IMR-90 (cell line): ENCODE results near the gene CAST. TPM values are rescaled to one million over a fixed set of nuclear protein-coding genes. Genes with fewer than 3 reads are reported as not detected.

Source experiments
- ATAC-seq: fragments of 200-7000 bp; cut with Tn5 transposase; 2 replicates; pipeline ENCODE4 v1.9.1; 2020; ENCODE audit warnings: low read depth, mild to moderate bottlenecking, moderate library complexity
- BruUV-seq: library from RNA; stranded (reverse); fragments of 400-500 nt; replicated peaks from 2 replicates; lab custom pipeline; 2021; lab: Mats Ljungman, UMichigan
- CTCF ChIA-PET: fragments of 300-600 bp; formaldehyde crosslinking; extraction: SDS; loops from one replicate; lab custom pipeline; 2021; ENCODE audit warnings: antibody characterized with exemption; lab: Yijun Ruan, JAX
- POLR2A ChIA-PET: fragments of 300-600 bp; sonication (Branson Sonifier 250); formaldehyde crosslinking; loops from one replicate; lab custom pipeline; 2022; ENCODE audit warnings: antibody characterized with exemption; ENCODE audit not compliant: unreplicated experiment; lab: Charles Lee
- DNase-seq: peaks from one replicate; pipeline ENCODE4 v3.0.0; 2013
- H2AFZ ChIP-seq: replicated peaks from 2 replicates; pipeline ENCODE3; 2013; ENCODE audit warnings: low read length, mild to moderate bottlenecking; ENCODE audit not compliant: poor library complexity
- H2AK5ac ChIP-seq: 2 replicates; pipeline ENCODE4 v1.6.1; 2013; ENCODE audit warnings: low read depth, low read length, inconsistent platforms
- H2AK9ac ChIP-seq: replicated peaks from 2 replicates; pipeline ENCODE3; 2013; ENCODE audit warnings: mild to moderate bottlenecking, low read depth, low read length, moderate library complexity; ENCODE audit not compliant: poor library complexity
- H2BK120ac ChIP-seq: 2 replicates; pipeline ENCODE4 v1.6.1; 2013; ENCODE audit warnings: low read depth, low read length, inconsistent platforms
- H2BK15ac ChIP-seq: 3 replicates; pipeline ENCODE4 v1.6.1; 2013; ENCODE audit warnings: low read depth, low read length, inconsistent platforms
- H2BK20ac ChIP-seq: 2 replicates; pipeline ENCODE4 v1.6.1; 2013; ENCODE audit warnings: low read depth, mild to moderate bottlenecking, inconsistent platforms, low read length, moderate library complexity
- H2BK5ac ChIP-seq: 2 replicates; pipeline ENCODE4 v1.6.1; 2013; ENCODE audit warnings: mild to moderate bottlenecking, low read depth, low read length, inconsistent platforms; ENCODE audit not compliant: poor library complexity, severe bottlenecking
- H3K14ac ChIP-seq: replicated peaks from 2 replicates; pipeline ENCODE4 v1.6.1; 2013; ENCODE audit warnings: low read depth, low read length, inconsistent platforms
- H3K18ac ChIP-seq: 2 replicates; pipeline ENCODE4 v1.6.1; 2013; ENCODE audit warnings: low read depth, low read length, control low read depth
- H3K23ac ChIP-seq: 2 replicates; pipeline ENCODE4 v1.6.1; 2013; ENCODE audit warnings: low read depth, low read length, inconsistent platforms
- H3K27ac ChIP-seq: 2 replicates; pipeline ENCODE4 v1.5.1; 2013; ENCODE audit warnings: mild to moderate bottlenecking, control low read depth, low read length; ENCODE audit not compliant: insufficient read depth
- H3K27me3 ChIP-seq: 2 replicates; pipeline ENCODE4 v1.6.1; 2013; ENCODE audit warnings: low read length; ENCODE audit not compliant: control insufficient read depth, insufficient read depth
- H3K36me3 ChIP-seq: 2 replicates; pipeline ENCODE4 v1.6.1; 2013; ENCODE audit warnings: low read length, mixed read lengths; ENCODE audit not compliant: control insufficient read depth, insufficient read depth
- H3K4ac ChIP-seq: 2 replicates; pipeline ENCODE4 v1.6.1; 2013; ENCODE audit warnings: low read depth, low read length, inconsistent platforms
- H3K4me1 ChIP-seq: 2 replicates; pipeline ENCODE4 v1.6.1; 2013; ENCODE audit warnings: low read length, mixed read lengths; ENCODE audit not compliant: control insufficient read depth, insufficient read depth
- H3K4me2 ChIP-seq: 2 replicates; pipeline ENCODE4 v1.6.1; 2013; ENCODE audit warnings: low read depth, mild to moderate bottlenecking, control low read depth, low read length, moderate library complexity
- H3K4me3 ChIP-seq: 2 replicates; pipeline ENCODE4 v1.5.1; 2013; ENCODE audit warnings: low read depth, mild to moderate bottlenecking, control low read depth, low read length, moderate library complexity; ENCODE audit not compliant: insufficient read depth
- H3K56ac ChIP-seq: 2 replicates; pipeline ENCODE4 v1.6.1; 2013; ENCODE audit warnings: low read length, inconsistent platforms; ENCODE audit not compliant: insufficient read depth; ENCODE audit errors: extremely low read depth
- H3K79me1 ChIP-seq, 2 experiments: 2 replicates each; pipeline ENCODE4 v1.6.1; 2013; ENCODE audit warnings: low read length in 2 of 2, inconsistent platforms in 1 of 2, low read depth in 1 of 2
- H3K9ac ChIP-seq: 2 replicates; pipeline ENCODE4 v1.6.1; 2013; ENCODE audit warnings: low read depth, low read length, control low read depth
- H3K9me1 ChIP-seq: 2 replicates; pipeline ENCODE4 v1.6.1; 2013; ENCODE audit warnings: low read length, inconsistent platforms; ENCODE audit not compliant: insufficient read depth
- H3K9me3 ChIP-seq: 2 replicates; pipeline ENCODE4 v1.6.1; 2013; ENCODE audit warnings: low read length; ENCODE audit not compliant: control insufficient read depth, insufficient read depth
- H4K20me1 ChIP-seq: 2 replicates; pipeline ENCODE4 v1.6.1; 2013; ENCODE audit warnings: low read length, inconsistent platforms; ENCODE audit not compliant: insufficient read depth
- H4K5ac ChIP-seq: 2 replicates; pipeline ENCODE4 v1.6.1; 2013; ENCODE audit warnings: mild to moderate bottlenecking, low read depth, low read length, control low read depth
- H4K8ac ChIP-seq, 2 experiments: 2 replicates each; pipeline ENCODE4 v1.6.1; 2013; ENCODE audit warnings: low read depth in 2 of 2, low read length in 2 of 2, control low read depth in 1 of 2, inconsistent platforms in 1 of 2
- H4K91ac ChIP-seq: 2 replicates; pipeline ENCODE4 v1.6.1; 2013; ENCODE audit warnings: low read depth, low read length, inconsistent platforms; ENCODE audit not compliant: insufficient read depth
- BHLHE40 ChIP-seq: fragments of 150-350 bp; IDR thresholded peaks from 2 replicates; pipeline ENCODE4 v1.6.1; 2016; ENCODE audit warnings: mild to moderate bottlenecking, low read depth, low read length
- CEBPB ChIP-seq: IDR thresholded peaks from 2 replicates; pipeline ENCODE4 v1.6.1; 2012; ENCODE audit warnings: low read depth, low read length, improper control_type of control experiment
- CHD1 ChIP-seq: IDR thresholded peaks from 2 replicates; pipeline ENCODE4 v1.6.1; 2012; ENCODE audit warnings: low read depth, low read length, improper control_type of control experiment
- ELK1 ChIP-seq: fragments of 150-350 bp; IDR thresholded peaks from 2 replicates; pipeline ENCODE4 v1.6.1; 2016; ENCODE audit warnings: low read depth, mild to moderate bottlenecking, low read length, moderate library complexity, borderline replicate concordance
- FOS ChIP-seq: fragments of 150-350 bp; IDR thresholded peaks from 2 replicates; pipeline ENCODE4 v1.6.1; 2016; ENCODE audit warnings: low read depth, low read length
- MAFK ChIP-seq: IDR thresholded peaks from 2 replicates; pipeline ENCODE4 v1.6.1; 2012; ENCODE audit warnings: low read depth, low read length, improper control_type of control experiment
- MAZ ChIP-seq: IDR thresholded peaks from 2 replicates; pipeline ENCODE4 v1.6.1; 2012; ENCODE audit warnings: low read depth, mild to moderate bottlenecking, low read length, improper control_type of control experiment, moderate library complexity, borderline replicate concordance
- MXI1 ChIP-seq: IDR thresholded peaks from 2 replicates; pipeline ENCODE4 v1.6.1; 2012; ENCODE audit warnings: low read depth, mild to moderate bottlenecking, low read length, moderate library complexity, borderline replicate concordance
- NFE2L2 ChIP-seq: fragments of 150-350 bp; IDR thresholded peaks from 2 replicates; pipeline ENCODE4 v1.6.1; 2016; ENCODE audit warnings: low read depth, mild to moderate bottlenecking, low read length
- POLR2A ChIP-seq: IDR thresholded peaks from 2 replicates; pipeline ENCODE4 v1.6.1; 2012; ENCODE audit warnings: mild to moderate bottlenecking, low read depth, low read length
- RAD21 ChIP-seq: IDR thresholded peaks from 2 replicates; pipeline ENCODE4 v1.6.1; 2012; ENCODE audit warnings: low read length, improper control_type of control experiment
- RCOR1 ChIP-seq: IDR thresholded peaks from 2 replicates; pipeline ENCODE4 v1.6.1; 2012; ENCODE audit warnings: mild to moderate bottlenecking, low read length, improper control_type of control experiment; ENCODE audit not compliant: insufficient replicate concordance
- RFX5 ChIP-seq: IDR thresholded peaks from 2 replicates; pipeline ENCODE4 v1.8.0; 2012; ENCODE audit warnings: low read depth, mild to moderate bottlenecking, low read length, moderate library complexity
- SMC3 ChIP-seq: fragments of 150-350 bp; IDR thresholded peaks from 2 replicates; pipeline ENCODE4 v1.6.1; 2016; ENCODE audit warnings: low read depth, mild to moderate bottlenecking, antibody characterized with exemption, low read length, moderate library complexity
- WGBS, 2 experiments: methylation state at CpG; one replicate each; pipeline versions ENCODE4 v1.1.5 to v1.1.7; 2013; ENCODE audit warnings: missing lambda C conversion rate in 2 of 2; ENCODE audit not compliant: insufficient read length in 1 of 2; ENCODE audit errors: extremely low coverage in 2 of 2; 5-methylcytosine and 5-hydroxymethylcytosine counted together
- dilution Hi-C: fragments of 300-500 bp; cut with HindIII; formaldehyde crosslinking; loops from one replicate; pipeline ENCODE4 v1.14.3; 2018; ENCODE audit warnings: low sequenced_read_pairs; ENCODE audit not compliant: unreplicated experiment
- in situ Hi-C: fragments of 300-500 bp; cut with MboI; formaldehyde crosslinking; loops from 3 replicates; pipeline ENCODE4 v1.14.3; 2019; ENCODE audit warnings: low sequenced_read_pairs, inconsistent platforms, mixed read lengths
- intact Hi-C: fragments of 100-400 bp; cut with micrococcal nuclease; formaldehyde crosslinking; loops from 2 replicates; pipeline ENCODE4 v1.10.0; 2022
- polyA plus RNA-seq, 3 experiments: library from polyadenylated mRNA; depleted of rRNA; stranded (reverse); fragments of >200 nt; gene quantifications; 2 replicates each; pipeline ENCODE4 v1.2.3, GENCODE V29; 2012; ENCODE audit warnings: low replicate concordance in 1 of 3
- total RNA-seq: library from RNA; depleted of rRNA; stranded (reverse); fragments of >200 nt; gene quantifications from 2 replicates; pipeline ENCODE4 v1.2.3, GENCODE V29; 2012

The CAST gene
- total and polyA plus RNA-seq, 2 of the 4 experiments (the other 2 are of a cell fraction), result 91.3 to 128 TPM

DNA sequence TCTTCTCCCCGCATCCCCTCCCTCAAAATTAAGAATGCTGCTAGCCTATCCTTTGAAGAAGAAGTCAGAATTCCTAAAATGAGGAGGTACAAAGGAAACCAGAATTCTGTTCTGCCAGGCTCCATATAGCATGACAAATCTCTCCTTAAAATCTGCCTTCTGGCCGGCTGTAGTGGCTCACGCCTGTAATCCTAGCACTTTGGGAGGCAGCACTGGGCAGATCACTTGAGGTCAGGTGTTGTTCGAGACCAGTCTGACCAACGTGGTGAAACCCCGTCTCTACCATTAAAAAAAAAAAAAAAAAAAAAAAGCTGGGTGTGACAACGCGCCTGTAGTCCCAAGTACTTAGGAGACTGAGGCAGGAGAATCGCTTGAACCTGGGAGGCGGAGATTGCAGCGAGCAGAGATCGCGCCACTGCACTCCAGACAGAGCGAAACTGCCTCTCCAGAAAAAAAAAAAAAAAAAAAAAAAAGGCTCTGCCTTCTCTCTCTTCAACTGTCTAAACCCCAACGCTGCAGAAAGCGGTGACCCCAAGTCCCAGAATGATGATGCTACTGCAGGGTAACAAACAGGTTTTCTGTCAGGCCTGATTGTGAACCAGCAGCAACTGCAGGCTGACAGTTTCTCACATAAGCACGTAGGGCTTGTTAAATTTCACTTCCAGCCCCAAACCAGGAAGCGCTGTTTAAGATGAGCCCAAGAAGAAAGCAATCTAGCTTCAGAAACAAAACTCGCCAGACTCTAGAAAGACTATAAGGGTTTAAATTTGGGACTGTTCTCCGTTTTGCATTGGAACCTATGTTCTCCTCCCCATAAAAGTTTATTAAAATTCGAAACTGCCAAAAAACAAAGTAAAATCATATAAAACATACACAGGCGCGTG is 963 bp upstream of the CAST start:
- peak overlapping the region; percentile 82 for H4K5ac ChIP-seq
- H2AK9ac ChIP-seq, result peak overlapping the region; percentile 99
- H2BK20ac ChIP-seq, result peak overlapping the region; percentile 64
- peaks cover 3% of the 10 kb centered on the region for H3K9me1 ChIP-seq
- ATAC-seq (no peak), DNase-seq (peak; percentile 61)
- H2BK5ac ChIP-seq, result peak overlapping the region; percentile 89
- H3K79me1 ChIP-seq, result peaks cover 11 to 35% of the 10 kb centered on the region in 2 experiments
- peak overlapping the region; percentile 76 for H3K56ac ChIP-seq
- intact Hi-C loops, result loop anchor here (5.0 to 10.0 kb wide), 3 partner anchors 34 to 706 kb away; no protein-coding TSS in a partner anchor
- H4K91ac ChIP-seq, result peak overlapping the region; percentile 88
- no peaks in the 10 kb centered on the region for H3K9me3 ChIP-seq
- peak overlapping the region; percentile 53; the same call in 2 of the 3 replicates for H2BK15ac ChIP-seq
- in situ Hi-C loops, result no loop called here
- no peak for TF ChIP-seq RAD21
- TF ChIP-seq NFE2L2, result no peak
- no peak for TF ChIP-seq MAFK
- no peak for TF ChIP-seq MXI1
- TF ChIP-seq CHD1, result no peak
- TF ChIP-seq ELK1, result no peak
- no peak for TF ChIP-seq RCOR1
- TF ChIP-seq RFX5, result no peak
- no peak for TF ChIP-seq POLR2A
- TF ChIP-seq FOS, result no peak
- TF ChIP-seq SMC3, result no peak
- no peak for TF ChIP-seq MAZ
- no peak for TF ChIP-seq CEBPB
- TF ChIP-seq BHLHE40, result no peak
- H3K27me3 ChIP-seq, result no peaks in the 10 kb centered on the region
- H4K8ac ChIP-seq, result peak overlapping the region; percentile 84 to 97
- peak overlapping the region; percentile 75 for H3K4me2 ChIP-seq
- H3K36me3 ChIP-seq, result no peaks in the 10 kb centered on the region
- peak overlapping the region; percentile 97 for H3K23ac ChIP-seq
- H3K18ac ChIP-seq, result peak overlapping the region; percentile 45
- ChIA-PET CTCF (interaction anchor here (1.3 kb wide), 2 partner anchors 24 to 47 kb away, joined by 3 to 4 read pairs; no protein-coding TSS in a partner anchor), POLR2A (interaction anchor here (0.6 kb wide), 1 partner anchor 25 kb away, joined by 3 read pairs; no protein-coding TSS in a partner anchor)
- dilution Hi-C loops, result no loop called here
- peak overlapping the region; percentile 98 for H3K4ac ChIP-seq
- peak overlapping the region; percentile 92 for H3K4me3 ChIP-seq
- peaks cover 5% of the 10 kb centered on the region for H3K4me1 ChIP-seq
- H2AK5ac ChIP-seq, result no peak overlapping the region
- peak overlapping the region; percentile 97 for H2AFZ ChIP-seq
- H2BK120ac ChIP-seq, result peak overlapping the region; percentile 85
- H3K14ac ChIP-seq, result peak overlapping the region; percentile 97
- H3K27ac ChIP-seq, result peak overlapping the region; percentile 90
- H3K9ac ChIP-seq, result peak overlapping the region; percentile 86
- no CpG with 5 or more reads among the region's 23 CpGs for WGBS, 2 experiments
- peaks cover 29% of the 10 kb centered on the region for H4K20me1 ChIP-seq
- no TSS peak for BruUV-seq
